ENCODE results near the gene SNX13.

SNX13 gene

GRCh38 chr7:17844514-17845196, 95.6 kb downstream of the SNX13 start:
- no peak for DNase-seq (ENCODE audit: low spot score)
- TF ChIP-seq CTCF (IDR thresholded peaks at IDR 0.05; ENCODE audit: extremely low read depth, insufficient read depth, missing control alignments): no peak
- in situ Hi-C loops (cut with MboI; ENCODE audit: low pct_unique_long_range_greater_than_20kb, low sequenced_read_pairs, unreplicated experiment): no loop called here

- DNase-seq (ENCODE audit: low spot score): no peak
- in situ Hi-C loops (cut with MboI; ENCODE audit: low pct_unique_long_range_greater_than_20kb, low sequenced_read_pairs, unreplicated experiment): no loop called here
- TF ChIP-seq CTCF (IDR thresholded peaks at IDR 0.05; ENCODE audit: extremely low read depth, insufficient read depth, missing control alignments): no peak
Observed at GRCh38 chr7:17844022-17844421, 96.3 kb downstream of the SNX13 start.

- TF ChIP-seq CTCF (IDR thresholded peaks at IDR 0.05; ENCODE audit: extremely low read depth, insufficient read depth, missing control alignments): no peak
- no peak for DNase-seq (ENCODE audit: low spot score)
- in situ Hi-C loops (cut with MboI; ENCODE audit: low pct_unique_long_range_greater_than_20kb, low sequenced_read_pairs, unreplicated experiment): no loop called here
Observed at GRCh38 chr7:17843041-17843440, 97.3 kb downstream of the SNX13 start.

- TF ChIP-seq CTCF (IDR thresholded peaks at IDR 0.05; ENCODE audit: extremely low read depth, insufficient read depth, missing control alignments): no peak
- no peak for DNase-seq (ENCODE audit: low spot score)
- in situ Hi-C loops (cut with MboI; ENCODE audit: low pct_unique_long_range_greater_than_20kb, low sequenced_read_pairs, unreplicated experiment): no loop called here
Observed at GRCh38 chr7:17832820-17833355, 107.4 kb downstream of the SNX13 start.

GRCh38 chr7:17832242-17832641, 108.1 kb downstream of the SNX13 start:
- in situ Hi-C loops (cut with MboI; ENCODE audit: low pct_unique_long_range_greater_than_20kb, low sequenced_read_pairs, unreplicated experiment): no loop called here
- no peak for DNase-seq (ENCODE audit: low spot score)
- TF ChIP-seq CTCF (IDR thresholded peaks at IDR 0.05; ENCODE audit: extremely low read depth, insufficient read depth, missing control alignments): no peak

GRCh38 chr7:17830206-17830605, 110.1 kb downstream of the SNX13 start:
- no peak for DNase-seq (ENCODE audit: low spot score)
- in situ Hi-C loops (cut with MboI; ENCODE audit: low pct_unique_long_range_greater_than_20kb, low sequenced_read_pairs, unreplicated experiment): no loop called here
- TF ChIP-seq CTCF (IDR thresholded peaks at IDR 0.05; ENCODE audit: extremely low read depth, insufficient read depth, missing control alignments): no peak

Measured in GM13977 (cell line).